ENCODE measurements around the gene GIMAP4.
"Not testable (repeated sequence)": the region's sequence is repeated elsewhere in the genome, so short reads cannot be mapped to it uniquely, and the experiment has no call there.

DNA sequence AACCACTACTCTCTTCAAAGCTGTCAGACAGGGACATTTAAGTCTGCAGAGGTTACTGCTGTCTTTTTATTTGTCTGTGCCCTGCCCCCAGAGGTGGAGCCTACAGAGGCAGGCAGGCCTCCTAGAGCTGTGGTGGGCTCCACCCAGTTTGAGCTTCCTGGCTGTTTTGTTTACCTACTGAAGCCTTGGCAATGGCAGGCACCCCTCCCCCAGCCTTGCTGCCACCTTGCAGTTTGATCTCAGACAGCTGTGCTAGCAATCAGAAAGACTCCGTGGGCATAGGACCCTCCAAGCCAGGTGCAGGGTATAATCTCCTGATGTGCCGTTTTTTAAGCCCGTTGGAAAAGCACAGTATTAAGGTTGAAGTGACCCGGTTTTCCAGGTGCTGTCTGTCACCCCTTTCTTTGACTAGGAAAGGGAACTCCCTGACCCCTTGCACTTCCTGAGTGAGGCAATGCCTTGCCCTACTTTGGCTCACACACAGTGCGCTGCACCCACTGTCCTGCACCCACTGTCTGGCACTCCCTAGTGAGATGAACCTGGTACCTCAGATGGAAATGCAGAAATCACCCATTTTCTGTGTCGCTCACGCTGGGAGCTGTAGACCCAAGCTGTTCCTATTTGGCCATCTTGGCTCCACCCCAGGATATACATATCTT lies 12.9 kb downstream of the GIMAP4 start:
- TF ChIP-seq, protein P1, sequence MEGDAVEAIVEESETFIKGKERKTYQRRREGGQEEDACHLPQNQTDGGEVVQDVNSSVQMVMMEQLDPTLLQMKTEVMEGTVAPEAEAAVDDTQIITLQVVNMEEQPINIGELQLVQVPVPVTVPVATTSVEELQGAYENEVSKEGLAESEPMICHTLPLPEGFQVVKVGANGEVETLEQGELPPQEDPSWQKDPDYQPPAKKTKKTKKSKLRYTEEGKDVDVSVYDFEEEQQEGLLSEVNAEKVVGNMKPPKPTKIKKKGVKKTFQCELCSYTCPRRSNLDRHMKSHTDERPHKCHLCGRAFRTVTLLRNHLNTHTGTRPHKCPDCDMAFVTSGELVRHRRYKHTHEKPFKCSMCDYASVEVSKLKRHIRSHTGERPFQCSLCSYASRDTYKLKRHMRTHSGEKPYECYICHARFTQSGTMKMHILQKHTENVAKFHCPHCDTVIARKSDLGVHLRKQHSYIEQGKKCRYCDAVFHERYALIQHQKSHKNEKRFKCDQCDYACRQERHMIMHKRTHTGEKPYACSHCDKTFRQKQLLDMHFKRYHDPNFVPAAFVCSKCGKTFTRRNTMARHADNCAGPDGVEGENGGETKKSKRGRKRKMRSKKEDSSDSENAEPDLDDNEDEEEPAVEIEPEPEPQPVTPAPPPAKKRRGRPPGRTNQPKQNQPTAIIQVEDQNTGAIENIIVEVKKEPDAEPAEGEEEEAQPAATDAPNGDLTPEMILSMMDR (conservative IDR thresholded peaks at IDR 0.05; ENCODE audit: low read length), result not testable (repeated sequence)
- TF ChIP-seq EZH2phosphoT487 (IDR thresholded peaks at IDR 0.05; ENCODE audit: borderline replicate concordance, low read depth, low read length), result not testable (repeated sequence)
